Activated CD4-positive, alpha-beta memory T cell treated with anti-CD3 and anti-CD28 coated beads for 36 hours (primary cell): ENCODE results near the gene KCNS3. TPM values are rescaled to one million over a fixed set of nuclear protein-coding genes. Genes with fewer than 3 reads are reported as not detected.
"Not testable (repeated sequence)": the region's sequence is repeated elsewhere in the genome, so short reads cannot be mapped to it uniquely, and the experiment has no call there.

ENCODE experiments used
- CTCF ChIA-PET: fragments of 350-600 bp; sonication (Branson Sonifier 250); formaldehyde crosslinking; loops from one replicate; lab custom pipeline; 2021; ENCODE audit warnings: antibody characterized with exemption, inconsistent platforms; lab: Charles Lee
- POLR2A ChIA-PET: fragments of 350-600 bp; sonication (Branson Sonifier 250); formaldehyde crosslinking; loops from one replicate; lab custom pipeline; 2021; ENCODE audit warnings: antibody characterized with exemption; lab: Charles Lee
- DNase-seq: peaks from one replicate; pipeline ENCODE4 v3.0.0-alpha.2; 2020
- H3K27ac Mint-ChIP-seq: one replicate; pipeline ENCODE4 v1.8.0; 2021; ENCODE audit warnings: mixed read lengths
- H3K27me3 Mint-ChIP-seq: one replicate; pipeline ENCODE4 v1.8.0; 2021; ENCODE audit warnings: mixed read lengths
- H3K36me3 Mint-ChIP-seq: one replicate; pipeline ENCODE4 v1.8.0; 2021; ENCODE audit warnings: mixed read lengths
- H3K4me1 Mint-ChIP-seq: one replicate; pipeline ENCODE4 v1.8.0; 2021; ENCODE audit warnings: low read depth, mixed read lengths
- H3K4me3 Mint-ChIP-seq: one replicate; pipeline ENCODE4 v1.8.0; 2021; ENCODE audit warnings: mild to moderate bottlenecking, mixed read lengths
- H3K9me3 Mint-ChIP-seq: one replicate; pipeline ENCODE4 v1.8.0; 2021; ENCODE audit warnings: mixed read lengths
- intact Hi-C: fragments of 100-400 bp; cut with micrococcal nuclease; formaldehyde crosslinking; loops from one replicate; pipeline ENCODE4 v1.15.1; 2023
- total RNA-seq, 2 experiments: library from RNA; stranded (reverse); gene quantifications; one replicate each; pipeline ENCODE4 v1.2.3, GENCODE V29; 2021

Gene KCNS3
- total RNA-seq, 2 experiments from 2014 or later: 0.17 to 0.19 TPM

- peaks cover 2% of the 10 kb centered on the region for H3K27me3 Mint-ChIP-seq
- H3K4me3 Mint-ChIP-seq: no peak overlapping the region
- ChIA-PET CTCF (no interaction called here), POLR2A (no interaction called here)
- no peak overlapping the region for H3K27ac Mint-ChIP-seq
- H3K9me3 Mint-ChIP-seq: no peaks in the 10 kb centered on the region
- no peaks in the 10 kb centered on the region for H3K4me1 Mint-ChIP-seq
- no peak for DNase-seq
- H3K36me3 Mint-ChIP-seq: no peaks in the 10 kb centered on the region
- intact Hi-C loops: no loop called here
Measured at GRCh38 chr2:17960925-17961324, 82.5 kb downstream of the KCNS3 start.

GRCh38 chr2:17961789-17962188, 83.3 kb downstream of the KCNS3 start:
- Mint-ChIP-seq H3K4me3 (no peak overlapping the region), H3K27ac (no peak overlapping the region), H3K4me1 (no peaks in the 10 kb centered on the region), H3K36me3 (no peaks in the 10 kb centered on the region), H3K27me3 (no peaks in the 10 kb centered on the region), H3K9me3 (no peaks in the 10 kb centered on the region)
- CTCF ChIA-PET: no interaction called here
- intact Hi-C loops: no loop called here
- no peak for DNase-seq
- POLR2A ChIA-PET: no interaction called here

DNA sequence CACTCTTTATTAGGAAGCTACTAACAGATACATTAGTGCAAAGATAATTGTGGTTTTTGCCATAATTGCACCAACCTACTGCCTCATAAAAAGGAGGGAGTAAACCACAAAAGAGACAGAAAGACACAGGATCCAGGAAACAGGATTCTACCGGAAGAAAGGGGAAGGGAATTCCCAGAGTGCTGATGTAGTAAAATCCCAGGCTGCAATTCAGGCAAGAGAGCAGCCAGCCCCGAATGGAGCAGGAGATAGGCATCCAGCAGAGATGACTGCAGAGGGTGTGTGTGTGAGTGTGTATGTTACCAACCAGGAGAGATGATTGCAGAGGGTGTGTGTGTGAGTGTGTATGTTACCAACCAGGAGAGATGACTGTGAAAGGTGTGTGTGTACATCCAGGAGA, 84.4 kb downstream of the KCNS3 start:
- ChIA-PET POLR2A (no interaction called here), CTCF (no interaction called here)
- Mint-ChIP-seq H3K4me1 (no peaks in the 10 kb centered on the region), H3K27ac (no peak overlapping the region), H3K4me3 (no peak overlapping the region), H3K9me3 (no peaks in the 10 kb centered on the region), H3K36me3 (no peaks in the 10 kb centered on the region), H3K27me3 (no peaks in the 10 kb centered on the region)
- no peak for DNase-seq
- intact Hi-C loops: no loop called here

DNA sequence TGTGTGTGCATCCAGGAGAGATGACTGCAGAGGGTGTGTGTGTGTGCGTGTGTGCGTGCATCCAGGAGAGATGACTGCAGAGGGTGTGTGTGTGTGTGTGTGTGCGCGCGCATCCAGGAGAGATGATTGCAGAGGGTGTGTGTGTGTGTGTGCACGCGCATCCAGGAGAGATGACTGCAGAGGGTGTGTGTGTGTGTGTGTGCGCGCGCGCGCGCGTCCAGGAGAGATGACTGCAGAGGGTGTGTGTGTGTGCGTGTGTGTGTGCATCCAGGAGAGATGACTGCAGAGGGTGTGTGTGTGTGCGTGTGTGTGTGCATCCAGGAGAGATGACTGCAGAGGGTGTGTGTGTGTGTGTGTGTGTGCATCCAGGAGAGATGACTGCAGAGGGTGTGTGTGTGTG, 85.1 kb downstream of the KCNS3 start:
- H3K27ac Mint-ChIP-seq, H3K4me3 Mint-ChIP-seq, H3K27me3 Mint-ChIP-seq, intact Hi-C loops, DNase-seq, H3K36me3 Mint-ChIP-seq, POLR2A ChIA-PET, H3K9me3 Mint-ChIP-seq, CTCF ChIA-PET, H3K4me1 Mint-ChIP-seq: not testable (repeated sequence)

DNA sequence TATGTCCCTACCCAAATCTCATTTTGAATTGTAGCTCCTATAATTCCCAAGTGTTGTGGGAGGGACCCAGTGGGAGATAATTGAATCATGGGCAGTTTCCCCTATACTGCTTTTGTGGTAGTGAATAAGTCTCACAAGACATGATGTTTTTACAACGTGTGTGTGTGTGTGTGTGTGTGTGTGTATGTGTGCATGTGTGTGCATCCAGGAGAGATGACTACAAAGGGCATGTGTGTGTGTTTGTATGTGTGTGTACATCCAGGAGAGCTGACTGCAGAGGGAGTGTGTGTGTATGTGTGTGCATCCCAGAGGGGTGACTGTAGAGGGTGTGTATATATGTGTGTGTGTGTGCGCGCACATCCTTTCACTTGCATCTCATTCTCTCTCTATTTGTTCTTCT, 86.7 kb downstream of the KCNS3 start:
- H3K27ac Mint-ChIP-seq: no peak overlapping the region
- no peaks in the 10 kb centered on the region for H3K9me3 Mint-ChIP-seq
- CTCF ChIA-PET: no interaction called here
- POLR2A ChIA-PET: interaction anchor here (0.6 kb wide), 1 partner anchor 12 kb away, joined by 3 read pairs; no protein-coding TSS in a partner anchor
- peaks cover 4% of the 10 kb centered on the region for H3K27me3 Mint-ChIP-seq
- no peak overlapping the region for H3K4me3 Mint-ChIP-seq
- no peaks in the 10 kb centered on the region for H3K36me3 Mint-ChIP-seq
- H3K4me1 Mint-ChIP-seq: no peaks in the 10 kb centered on the region
- no peak for DNase-seq
- intact Hi-C loops: no loop called here

DNA sequence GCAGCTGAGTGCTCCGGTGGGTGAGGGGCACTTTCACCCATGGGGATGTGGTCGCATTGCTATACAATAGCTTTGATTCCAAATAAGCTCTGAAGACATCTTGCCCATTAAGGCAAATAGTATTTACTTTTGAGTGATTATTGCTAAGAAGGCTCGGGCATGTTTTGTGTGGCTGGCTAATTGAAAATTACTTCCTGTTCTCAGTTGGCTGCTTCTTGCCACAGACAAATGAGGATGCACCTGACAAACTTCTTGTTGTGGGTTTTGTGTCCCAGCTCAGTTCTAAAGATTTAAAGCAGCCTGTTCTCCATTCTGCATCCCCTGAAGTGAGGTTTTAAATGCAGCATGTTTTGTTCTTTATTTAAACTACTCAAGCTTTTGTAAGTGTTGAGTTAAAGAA, 88.3 kb downstream of the KCNS3 start:
- POLR2A ChIA-PET: no interaction called here
- Mint-ChIP-seq H3K9me3 (no peaks in the 10 kb centered on the region), H3K36me3 (no peaks in the 10 kb centered on the region), H3K27ac (no peak overlapping the region), H3K4me1 (no peaks in the 10 kb centered on the region), H3K27me3 (peaks cover 4% of the 10 kb centered on the region), H3K4me3 (no peak overlapping the region)
- CTCF ChIA-PET: no interaction called here
- no peak for DNase-seq
- intact Hi-C loops: no loop called here

- no peaks in the 10 kb centered on the region for H3K9me3 Mint-ChIP-seq
- POLR2A ChIA-PET: no interaction called here
- no peak overlapping the region for H3K4me3 Mint-ChIP-seq
- H3K27ac Mint-ChIP-seq: no peak overlapping the region
- intact Hi-C loops: no loop called here
- peaks cover 4% of the 10 kb centered on the region for H3K27me3 Mint-ChIP-seq
- no peak for DNase-seq
- no peaks in the 10 kb centered on the region for H3K36me3 Mint-ChIP-seq
- CTCF ChIA-PET: no interaction called here
- no peaks in the 10 kb centered on the region for H3K4me1 Mint-ChIP-seq
Measured at GRCh38 chr2:17969661-17970060, 91.2 kb downstream of the KCNS3 start.

- DNase-seq: no peak
- Mint-ChIP-seq H3K4me3 (no peak overlapping the region), H3K4me1 (no peaks in the 10 kb centered on the region), H3K27me3 (peaks cover 4% of the 10 kb centered on the region), H3K27ac (no peak overlapping the region), H3K36me3 (no peaks in the 10 kb centered on the region), H3K9me3 (no peaks in the 10 kb centered on the region)
- ChIA-PET POLR2A (no interaction called here), CTCF (no interaction called here)
- intact Hi-C loops: no loop called here
Measured at GRCh38 chr2:17971531-17972125, 93.2 kb downstream of the KCNS3 start.

GRCh38 chr2:17972991-17973390, 94.5 kb downstream of the KCNS3 start:
- no peak for DNase-seq
- CTCF ChIA-PET: no interaction called here
- no peak overlapping the region for H3K4me3 Mint-ChIP-seq
- H3K4me1 Mint-ChIP-seq: no peaks in the 10 kb centered on the region
- intact Hi-C loops: no loop called here
- POLR2A ChIA-PET: no interaction called here
- no peaks in the 10 kb centered on the region for H3K9me3 Mint-ChIP-seq
- no peak overlapping the region for H3K27ac Mint-ChIP-seq
- peaks cover 4% of the 10 kb centered on the region for H3K27me3 Mint-ChIP-seq
- H3K36me3 Mint-ChIP-seq: no peaks in the 10 kb centered on the region

DNA sequence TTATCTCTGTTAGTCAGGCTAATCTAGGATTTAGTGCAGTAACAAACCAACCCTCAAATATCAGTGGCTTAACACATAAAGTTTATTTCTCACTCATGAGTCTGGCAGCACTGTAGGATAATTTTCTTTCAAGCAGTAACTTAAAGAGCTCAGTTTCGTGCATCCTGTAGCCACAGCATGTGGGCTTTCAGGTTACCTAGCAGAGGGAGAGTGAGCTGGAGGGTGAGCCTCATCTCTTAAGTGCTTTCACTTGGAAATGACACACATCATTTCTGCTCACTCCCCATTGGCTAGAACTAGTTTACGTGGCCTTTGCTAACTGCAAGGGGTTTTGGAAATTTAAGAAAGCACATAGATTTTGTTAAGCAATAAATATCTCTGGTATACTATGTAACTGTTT, 96.9 kb downstream of the KCNS3 start:
- no peak overlapping the region for H3K4me3 Mint-ChIP-seq
- POLR2A ChIA-PET: no interaction called here
- intact Hi-C loops: no loop called here
- no peaks in the 10 kb centered on the region for H3K27me3 Mint-ChIP-seq
- H3K27ac Mint-ChIP-seq: no peak overlapping the region
- CTCF ChIA-PET: no interaction called here
- H3K36me3 Mint-ChIP-seq: no peaks in the 10 kb centered on the region
- H3K4me1 Mint-ChIP-seq: no peaks in the 10 kb centered on the region
- no peak for DNase-seq
- H3K9me3 Mint-ChIP-seq: no peaks in the 10 kb centered on the region

GRCh38 chr2:17976871-17977746, 98.6 kb downstream of the KCNS3 start:
- Mint-ChIP-seq H3K9me3 (no peaks in the 10 kb centered on the region), H3K4me3 (no peak overlapping the region), H3K27me3 (no peaks in the 10 kb centered on the region), H3K36me3 (no peaks in the 10 kb centered on the region), H3K4me1 (no peaks in the 10 kb centered on the region), H3K27ac (no peak overlapping the region)
- ChIA-PET POLR2A (no interaction called here), CTCF (no interaction called here)
- DNase-seq: no peak
- intact Hi-C loops: no loop called here

DNA sequence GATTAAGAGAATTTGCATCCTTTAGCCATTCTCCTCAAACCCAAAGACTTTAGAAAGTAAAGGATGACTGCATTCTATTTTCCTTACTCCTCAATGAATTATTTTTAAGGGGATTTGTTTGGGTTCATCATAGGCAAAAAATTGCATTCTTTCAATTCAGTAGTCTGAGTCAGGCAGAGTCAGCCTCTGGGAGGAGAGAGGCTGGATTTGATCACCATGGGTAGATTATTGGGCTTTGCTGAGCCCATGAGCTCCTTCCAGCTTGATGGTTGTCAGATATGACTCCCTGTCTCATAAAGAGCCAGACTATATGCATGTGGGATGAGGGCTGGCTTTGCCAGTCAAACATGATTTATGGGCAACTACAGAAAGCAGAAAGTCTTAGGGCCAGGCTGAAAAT, 101.2 kb downstream of the KCNS3 start:
- no peak overlapping the region for H3K4me3 Mint-ChIP-seq
- H3K27me3 Mint-ChIP-seq: no peaks in the 10 kb centered on the region
- H3K27ac Mint-ChIP-seq: no peak overlapping the region
- intact Hi-C loops: no loop called here
- H3K4me1 Mint-ChIP-seq: no peaks in the 10 kb centered on the region
- no peaks in the 10 kb centered on the region for H3K9me3 Mint-ChIP-seq
- no peak for DNase-seq
- ChIA-PET POLR2A (no interaction called here), CTCF (no interaction called here)
- no peaks in the 10 kb centered on the region for H3K36me3 Mint-ChIP-seq

DNA sequence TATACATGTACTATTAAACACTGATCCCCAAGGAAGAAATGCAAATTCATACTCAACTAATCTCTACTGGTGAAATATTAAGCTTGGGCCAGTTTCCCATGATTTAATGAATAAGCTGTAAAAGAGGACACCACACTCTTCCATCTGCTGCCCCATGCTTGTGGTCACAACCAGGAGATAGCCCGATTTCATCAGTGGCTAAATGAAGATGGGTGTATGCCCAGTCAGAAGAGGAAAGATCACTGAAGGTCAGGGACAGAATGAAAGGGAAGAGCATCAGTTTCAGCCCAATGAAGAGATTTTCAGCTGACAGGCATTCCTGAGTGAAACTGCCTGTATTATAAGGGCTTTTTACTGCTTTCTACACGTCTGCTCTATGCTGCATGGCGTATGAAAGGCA, 103.5 kb downstream of the KCNS3 start:
- no peaks in the 10 kb centered on the region for H3K27me3 Mint-ChIP-seq
- H3K9me3 Mint-ChIP-seq: no peaks in the 10 kb centered on the region
- intact Hi-C loops: no loop called here
- POLR2A ChIA-PET: no interaction called here
- no peak for DNase-seq
- H3K4me1 Mint-ChIP-seq: no peaks in the 10 kb centered on the region
- no peaks in the 10 kb centered on the region for H3K36me3 Mint-ChIP-seq
- CTCF ChIA-PET: no interaction called here
- H3K27ac Mint-ChIP-seq: no peak overlapping the region
- no peak overlapping the region for H3K4me3 Mint-ChIP-seq
